HG02571 (cell line): Measurements from ENCODE around the gene CXCL10.
"Not testable (repeated sequence)": the region's sequence is repeated elsewhere in the genome, so short reads cannot be mapped to it uniquely, and the experiment has no call there.

ENCODE experiments used
- ATAC-seq: cut with Tn5 transposase; IDR thresholded peaks from one replicate; pipeline ENCODE4 v1.9.1; 2021; ENCODE audit warnings: mild to moderate bottlenecking, moderate library complexity; ENCODE audit not compliant: unreplicated experiment

Gene CXCL10

GRCh38 chr4:76029300-76029699 is 6.0 kb upstream of the CXCL10 start:
- ATAC-seq = no peak

GRCh38 chr4:76028350-76028765 is 5.1 kb upstream of the CXCL10 start:
- ATAC-seq = no peak

- no peak for ATAC-seq
Measured at GRCh38 chr4:76024065-76024464, 768 bp upstream of the CXCL10 start.

GRCh38 chr4:76022677-76023076 is 620 bp downstream of the CXCL10 start:
- no peak for ATAC-seq

- no peak for ATAC-seq
Measured at GRCh38 chr4:76022031-76022430, 1.3 kb downstream of the CXCL10 start.

- ATAC-seq = no peak
Measured at GRCh38 chr4:76017056-76017686, 6.1 kb downstream of the CXCL10 start.

- peak; percentile 79 for ATAC-seq
Measured at GRCh38 chr4:76016393-76016792, 6.9 kb downstream of the CXCL10 start.

GRCh38 chr4:76013540-76013939 is 9.8 kb downstream of the CXCL10 start:
- ATAC-seq = no peak

GRCh38 chr4:76012388-76012801 is 10.9 kb downstream of the CXCL10 start:
- no peak for ATAC-seq

GRCh38 chr4:76011700-76012387 is 11.5 kb downstream of the CXCL10 start:
- ATAC-seq = peak; percentile 66

GRCh38 chr4:76011018-76011670 is 12.2 kb downstream of the CXCL10 start:
- no peak for ATAC-seq

- ATAC-seq = no peak
Measured at GRCh38 chr4:76010576-76010975, 12.7 kb downstream of the CXCL10 start.

GRCh38 chr4:76009311-76009710 is 14.0 kb downstream of the CXCL10 start:
- no peak for ATAC-seq

GRCh38 chr4:76007089-76007862 is 16.0 kb downstream of the CXCL10 start, which contains the start of gene CXCL9:
CXCL9 (minus strand) TSS chr4:76007509; CDS start chr4:76007449, 60 bp downstream.
- no peak for ATAC-seq

GRCh38 chr4:76003620-76004019 is 19.7 kb downstream of the CXCL10 start:
- no peak for ATAC-seq

GRCh38 chr4:76003035-76003434 is 20.3 kb downstream of the CXCL10 start:
- no peak for ATAC-seq

GRCh38 chr4:76002176-76002575 is 21.1 kb downstream of the CXCL10 start:
- no peak for ATAC-seq

GRCh38 chr4:76001700-76002099 is 21.6 kb downstream of the CXCL10 start:
- no peak for ATAC-seq

- no peak for ATAC-seq
Measured at GRCh38 chr4:76000279-76000678, 23.0 kb downstream of the CXCL10 start.

GRCh38 chr4:75998525-75999147 is 24.7 kb downstream of the CXCL10 start:
- not testable (repeated sequence) for ATAC-seq

- no peak for ATAC-seq
Measured at GRCh38 chr4:75997946-75998345, 25.4 kb downstream of the CXCL10 start.
